Measurements from ENCODE around the gene LPA.

The LPA gene

DNA sequence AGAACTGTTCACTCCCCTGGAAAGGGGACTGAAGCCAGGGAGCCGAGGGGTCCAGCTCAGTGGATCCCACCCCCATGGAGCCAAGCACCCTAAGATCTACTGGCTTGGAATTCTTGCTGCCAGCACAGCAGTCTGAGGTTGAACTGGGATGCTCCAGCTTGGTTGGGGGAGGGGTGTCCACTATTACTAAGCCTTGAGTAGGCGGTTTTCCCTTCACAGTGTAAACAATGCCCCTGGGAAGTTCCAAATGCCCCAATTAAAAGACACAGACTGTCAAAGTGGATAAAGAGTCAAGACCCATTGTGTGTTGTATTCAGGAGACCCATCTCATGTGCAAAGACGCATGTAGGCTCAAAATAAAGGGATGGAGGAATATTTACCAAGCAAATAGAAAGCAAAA, 150.2 kb downstream of the LPA start:
- DNase-seq: no peak

- no peak for DNase-seq
These were observed 153.0 kb downstream of the LPA start for GRCh38 chr6:160510976-160511617.

- DNase-seq: no peak
These were observed 153.9 kb downstream of the LPA start for GRCh38 chr6:160510199-160510598.

DNA sequence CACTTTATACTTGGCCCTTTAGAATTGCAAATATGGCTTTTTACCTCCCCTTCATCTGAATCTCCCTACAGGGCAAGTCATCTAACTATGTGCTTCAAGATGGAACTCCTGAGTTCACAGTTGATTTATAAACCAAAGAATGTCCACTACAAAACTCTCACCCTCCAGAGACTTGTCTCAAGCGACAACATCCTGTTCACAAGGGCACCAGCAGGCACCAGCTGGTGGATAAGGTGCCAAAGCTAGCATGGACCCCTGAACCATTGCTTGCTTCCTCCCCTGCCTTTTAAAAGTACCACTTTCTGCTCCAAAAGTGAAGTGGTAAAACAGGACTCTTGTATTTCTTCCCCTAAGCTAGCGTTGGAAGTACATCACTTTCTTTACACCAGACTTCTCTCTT, 154.5 kb downstream of the LPA start:
- DNase-seq: no peak

GRCh38 chr6:160508599-160508998, 155.5 kb downstream of the LPA start:
- DNase-seq: no peak

DNA sequence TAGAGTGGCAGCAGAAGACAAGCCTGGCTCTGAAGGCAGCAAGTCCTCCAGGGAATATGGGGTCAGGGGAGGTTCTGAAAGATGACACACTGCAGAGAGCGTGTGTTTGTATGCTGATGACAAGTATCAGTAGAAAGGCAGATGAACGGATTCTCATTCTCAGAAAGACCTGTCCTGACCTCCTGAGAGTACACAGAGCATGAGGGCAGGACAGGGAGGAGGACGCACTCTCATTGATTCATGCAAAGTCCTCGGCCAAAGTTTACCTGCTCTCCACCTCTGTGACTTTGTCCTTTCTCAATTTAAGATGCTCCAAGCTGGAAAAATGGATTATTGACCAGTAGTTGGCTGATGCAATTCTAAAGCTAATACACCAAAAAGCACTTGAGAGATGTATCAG, 156.7 kb downstream of the LPA start:
- no peak for DNase-seq

- no peak for DNase-seq
These were observed 158.1 kb downstream of the LPA start for GRCh38 chr6:160505970-160506369.

GRCh38 chr6:160500639-160501038, 163.4 kb downstream of the LPA start:
- DNase-seq: no peak

GRCh38 chr6:160494576-160494975, 169.5 kb downstream of the LPA start:
- no peak for DNase-seq

DNA sequence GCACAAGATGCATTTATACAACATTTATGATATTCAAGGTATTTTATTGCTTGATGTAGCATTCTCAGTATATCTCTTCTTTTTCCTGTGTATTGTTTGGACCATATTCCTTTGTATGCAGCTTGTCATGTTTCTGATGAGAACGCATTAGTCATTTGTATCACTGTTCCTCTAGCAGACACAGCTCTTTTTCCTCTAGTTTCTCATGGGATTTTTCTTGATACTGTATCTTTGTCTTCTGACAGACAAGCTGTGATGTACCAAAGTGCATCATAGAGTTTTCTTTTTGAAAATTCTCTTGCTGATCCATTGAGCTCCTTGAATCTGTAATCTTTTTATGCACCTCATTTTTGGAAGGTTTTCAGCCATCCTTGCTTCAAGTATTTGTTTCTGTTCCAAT, 175.0 kb downstream of the LPA start:
- DNase-seq: no peak

DNA sequence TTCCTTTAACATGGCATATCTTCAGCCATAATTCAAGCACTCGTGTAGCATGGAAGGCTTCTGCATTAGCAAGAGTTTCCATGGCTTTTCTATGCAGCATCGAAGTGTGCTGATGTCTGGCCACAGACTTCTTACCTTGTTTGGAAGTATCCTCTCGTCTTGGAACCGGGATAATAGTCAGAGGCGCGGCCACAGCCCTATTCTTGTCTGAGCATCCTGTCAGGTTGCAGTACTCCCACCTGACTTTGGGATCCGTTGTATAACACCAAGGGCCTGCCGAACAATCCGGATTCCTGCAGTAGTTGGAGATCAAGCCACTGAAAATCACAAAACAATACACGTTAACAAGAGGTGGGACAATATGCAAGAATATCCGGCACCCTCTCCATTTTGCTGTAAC, 177.0 kb downstream of the LPA start:
- no peak for DNase-seq

All from activated gamma-delta T cell (primary cell).